Measurements from ENCODE around the gene GALNT2.

Gene GALNT2

DNA sequence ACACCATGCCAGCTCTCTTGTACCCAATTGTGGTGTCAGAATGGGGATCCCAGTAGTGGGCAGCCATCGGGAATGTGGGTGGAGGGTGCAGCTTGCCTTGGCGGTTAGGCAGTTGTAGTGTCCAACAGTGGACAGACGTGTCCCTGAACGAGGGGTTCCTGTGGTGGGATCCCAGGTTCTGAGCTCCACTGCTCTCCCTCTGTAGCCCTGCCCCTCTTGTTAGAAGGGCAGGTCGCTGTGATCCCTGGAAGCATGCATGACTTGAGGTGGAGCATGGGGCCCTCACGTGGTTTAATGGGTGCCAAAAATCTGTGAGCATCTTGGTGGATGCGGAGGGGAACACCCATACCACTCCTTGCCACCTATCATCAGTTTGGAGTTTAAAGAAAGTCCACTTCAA is 4.3 kb downstream of the GALNT2 start:
- DNase-seq (ENCODE audit: low read depth): no peak

DNA sequence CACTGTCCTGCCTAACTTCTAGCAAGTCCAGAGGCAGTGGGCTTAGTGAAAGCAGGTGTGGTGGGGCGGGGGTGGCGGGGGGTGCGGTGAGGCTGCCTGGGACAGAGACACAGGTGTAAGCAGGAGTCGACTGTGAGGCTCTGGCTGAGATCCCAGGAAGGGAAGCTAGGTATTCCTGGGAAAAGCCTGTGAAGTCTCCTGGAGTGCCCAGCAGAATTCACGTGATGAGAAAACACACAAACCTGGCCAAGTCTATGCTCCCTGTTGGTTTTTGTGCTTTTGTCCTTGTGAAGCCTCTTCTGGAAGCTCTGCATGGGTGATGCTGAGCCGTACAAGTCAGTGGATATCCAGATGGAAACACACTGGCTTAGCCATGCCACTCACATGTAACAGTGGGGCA is 5.3 kb downstream of the GALNT2 start:
- DNase-seq (ENCODE audit: low read depth): no peak

DNA sequence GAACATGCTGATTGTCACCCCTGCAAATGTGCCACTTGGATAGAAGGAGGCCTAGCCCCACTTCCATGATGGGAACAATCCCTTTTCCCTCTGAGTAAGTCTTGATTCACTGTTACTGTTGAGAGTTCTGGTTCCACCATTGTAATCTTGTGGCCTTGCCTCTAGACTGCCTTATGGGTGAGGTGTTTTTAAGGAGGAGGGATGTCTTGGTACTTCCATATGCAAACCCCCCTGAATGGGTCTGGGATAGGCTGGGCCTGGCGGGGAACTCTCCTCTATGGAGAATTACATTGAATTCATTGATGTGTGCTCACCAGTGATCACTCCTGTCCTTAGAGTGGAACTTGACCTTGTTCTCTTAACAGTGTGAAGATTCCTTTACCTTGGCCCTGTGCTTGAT is 5.8 kb downstream of the GALNT2 start:
- no peak for DNase-seq (ENCODE audit: low read depth)

DNA sequence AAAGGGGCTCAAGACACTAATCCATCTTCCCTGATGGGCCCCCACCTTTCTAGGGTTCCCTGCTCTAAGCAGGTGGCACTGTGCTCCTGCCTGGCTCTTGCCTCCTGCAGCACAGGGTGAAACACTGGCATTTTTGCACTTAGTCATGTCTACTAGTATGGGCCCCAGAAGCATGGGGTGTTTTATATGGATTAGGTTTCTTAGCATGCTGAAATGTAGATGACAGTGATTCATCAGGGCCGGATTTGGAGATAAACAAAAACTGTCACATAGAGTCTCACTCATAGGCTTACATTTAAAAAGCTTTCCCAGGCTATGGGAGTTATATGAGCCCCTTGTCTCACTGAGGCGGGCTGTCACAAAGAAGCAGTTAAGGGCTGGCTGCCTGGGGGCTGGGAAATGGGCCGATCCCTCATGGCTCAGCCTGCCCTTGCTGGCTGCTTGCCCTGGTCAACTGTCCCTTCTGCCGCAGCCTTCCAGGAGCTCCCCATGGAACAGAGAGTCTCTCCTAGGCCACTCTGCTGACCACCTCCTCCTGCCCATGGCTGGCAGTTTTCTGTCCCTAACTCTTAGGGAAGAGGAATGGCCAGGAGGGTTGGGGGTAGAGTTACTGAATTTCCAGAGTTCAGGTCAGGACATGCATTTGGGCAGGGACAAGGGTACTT is 6.5 kb downstream of the GALNT2 start:
- DNase-seq (ENCODE audit: low read depth): no peak

DNA sequence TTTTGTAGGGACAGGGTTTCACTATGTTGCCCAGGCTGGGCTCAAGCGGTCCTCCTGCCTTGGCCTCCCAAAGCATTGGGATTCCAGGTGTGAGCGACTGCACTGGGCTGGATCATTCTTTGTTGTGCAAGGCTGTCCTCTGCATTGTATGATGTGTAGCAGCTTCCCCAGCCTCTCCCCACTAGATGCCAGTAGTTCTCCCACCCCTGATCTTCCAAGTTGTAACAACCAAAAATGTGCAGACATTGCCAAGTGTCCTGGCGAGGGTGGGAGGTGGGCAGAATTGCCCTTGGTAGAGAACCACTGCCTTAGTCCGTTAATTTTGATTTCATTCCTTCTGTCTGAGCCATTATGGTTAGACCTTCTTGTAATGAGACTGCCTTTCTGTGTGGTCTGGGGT is 7.2 kb downstream of the GALNT2 start:
- DNase-seq (ENCODE audit: low read depth): no peak

DNA sequence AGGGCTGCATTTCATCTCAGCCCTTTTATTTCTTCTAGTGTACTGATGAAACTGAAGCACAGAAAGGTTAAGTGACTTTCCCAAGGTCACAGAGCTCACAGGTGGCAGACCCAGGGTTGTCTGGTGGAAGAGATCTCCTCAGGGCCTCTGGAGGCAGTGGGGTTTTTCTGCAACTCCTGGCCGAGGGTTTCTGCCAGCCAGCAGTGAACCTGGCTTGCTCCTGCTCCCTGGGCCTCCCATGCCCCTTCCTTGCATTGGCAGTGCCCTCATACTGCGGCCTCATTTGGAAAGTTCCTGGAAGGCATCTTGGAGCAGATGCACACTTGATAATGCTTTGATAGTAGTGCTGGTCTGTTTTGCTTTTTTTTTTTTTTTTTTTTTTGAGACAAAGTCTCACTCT is 7.7 kb downstream of the GALNT2 start:
- DNase-seq (ENCODE audit: low read depth): no peak

DNA sequence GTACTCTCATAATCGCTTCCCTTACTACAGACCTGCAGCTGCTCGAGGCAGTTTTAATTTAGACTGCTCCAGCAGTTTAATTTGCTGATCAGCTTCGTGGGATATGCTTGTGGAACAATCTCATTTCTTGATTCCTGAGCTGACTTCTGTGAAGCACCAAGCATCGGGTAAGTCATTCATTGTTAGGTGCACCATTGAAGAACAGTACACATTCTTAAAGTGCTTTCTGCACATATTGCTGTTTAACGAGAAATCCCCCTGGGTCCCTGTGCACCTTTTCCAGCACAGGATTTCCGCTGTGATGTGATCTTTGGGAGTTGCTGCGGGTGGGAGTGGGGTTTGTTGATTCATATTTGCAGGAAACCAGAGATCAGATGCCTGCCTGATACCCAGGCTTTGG is 9.1 kb downstream of the GALNT2 start:
- DNase-seq (ENCODE audit: low read depth): no peak

DNA sequence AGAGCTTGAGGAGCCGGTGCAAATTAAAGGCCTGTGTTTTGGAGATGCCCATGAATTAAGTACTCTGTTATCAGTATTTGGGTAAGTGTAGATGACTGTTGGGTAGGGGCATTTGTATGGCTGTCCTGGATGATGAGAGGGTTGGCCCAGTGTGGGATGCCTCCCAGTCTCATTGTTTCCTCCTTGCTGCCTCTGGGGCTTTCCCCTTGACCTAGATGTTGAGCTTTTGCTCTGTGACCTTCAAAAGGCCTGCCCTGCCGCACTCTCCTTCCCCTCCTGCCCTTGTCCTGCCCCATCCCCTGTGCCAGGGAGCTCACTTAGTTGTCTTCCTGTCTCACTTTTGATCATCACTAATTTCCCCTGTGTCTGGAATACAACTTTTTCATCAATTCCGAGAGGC is 10.0 kb downstream of the GALNT2 start:
- DNase-seq (ENCODE audit: low read depth): no peak

DNA sequence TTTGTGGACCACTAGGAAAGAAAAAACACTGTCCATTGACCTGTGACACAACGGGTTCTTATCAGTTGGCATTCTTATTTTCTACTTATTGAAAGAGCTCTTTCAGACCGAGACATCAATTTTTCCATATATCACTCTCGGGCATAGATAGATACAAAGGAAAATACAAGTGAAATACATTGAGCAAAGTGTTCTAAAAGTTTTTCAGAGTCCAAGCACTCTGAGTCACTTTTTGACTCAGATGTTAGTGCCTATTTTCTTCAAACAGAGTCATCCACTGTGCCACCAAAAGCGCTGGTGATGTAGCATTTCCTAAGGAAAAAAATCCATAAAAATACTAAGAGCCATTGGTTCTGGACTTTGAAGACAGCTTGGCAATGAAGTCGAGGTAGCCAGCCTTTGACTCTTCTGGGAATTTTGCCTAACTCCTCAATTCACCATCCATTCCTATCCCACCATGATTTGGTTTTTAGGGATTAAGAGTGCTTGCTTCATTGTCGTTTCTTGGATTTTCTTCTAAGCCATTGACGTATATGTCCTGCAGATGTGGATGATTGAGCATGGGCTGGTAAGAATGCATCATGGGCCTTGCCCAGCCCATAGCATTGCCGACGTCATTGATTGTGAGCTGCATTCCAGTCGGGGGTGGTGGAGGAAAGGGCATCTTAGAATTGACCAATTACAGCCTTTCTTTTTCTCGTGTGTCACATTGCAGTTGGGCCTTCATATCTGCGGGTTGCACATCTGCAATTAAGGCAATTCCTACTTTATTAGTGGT is 10.6 kb downstream of the GALNT2 start:
- DNase-seq (ENCODE audit: low read depth): no peak

DNA sequence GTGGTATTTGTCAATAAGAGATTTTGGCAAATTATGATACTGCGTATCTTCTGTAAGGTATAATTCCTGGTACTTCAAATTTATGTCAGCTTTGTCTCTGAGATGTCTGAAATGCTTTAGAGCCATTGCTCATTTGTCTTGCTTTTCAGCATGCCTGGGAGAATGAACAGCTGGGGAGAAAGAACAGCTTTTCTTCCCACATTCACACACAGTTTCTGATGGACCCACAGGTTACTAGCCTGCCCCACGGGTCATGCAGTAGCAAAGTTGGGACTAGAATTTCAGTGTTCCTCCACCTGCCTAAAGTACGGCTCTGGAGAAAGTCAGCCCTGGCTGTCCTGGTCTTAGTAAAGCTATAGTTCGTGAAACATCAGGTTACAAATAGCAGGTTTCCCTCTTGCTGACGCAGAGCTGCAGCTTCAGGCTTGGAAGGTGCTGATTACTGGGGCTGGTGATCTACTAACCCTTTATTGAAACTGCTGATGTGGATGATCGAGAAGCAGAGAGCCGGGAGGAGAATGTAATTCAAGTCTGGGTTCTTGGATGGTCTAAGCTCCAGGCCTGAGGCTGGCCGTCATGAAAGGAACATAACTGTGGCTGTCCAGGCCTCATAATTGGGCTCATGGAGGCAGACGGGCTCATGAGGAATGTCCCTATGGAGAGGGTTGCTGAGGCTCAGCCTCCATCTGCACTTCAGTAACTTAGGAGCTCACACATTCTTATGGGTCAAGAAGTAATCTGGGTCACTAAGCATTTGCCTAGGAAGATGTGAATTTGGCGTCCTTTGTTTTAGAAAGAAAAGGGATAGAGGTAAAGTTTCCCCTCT is 12.4 kb downstream of the GALNT2 start:
- DNase-seq (ENCODE audit: low read depth): no peak

DNA sequence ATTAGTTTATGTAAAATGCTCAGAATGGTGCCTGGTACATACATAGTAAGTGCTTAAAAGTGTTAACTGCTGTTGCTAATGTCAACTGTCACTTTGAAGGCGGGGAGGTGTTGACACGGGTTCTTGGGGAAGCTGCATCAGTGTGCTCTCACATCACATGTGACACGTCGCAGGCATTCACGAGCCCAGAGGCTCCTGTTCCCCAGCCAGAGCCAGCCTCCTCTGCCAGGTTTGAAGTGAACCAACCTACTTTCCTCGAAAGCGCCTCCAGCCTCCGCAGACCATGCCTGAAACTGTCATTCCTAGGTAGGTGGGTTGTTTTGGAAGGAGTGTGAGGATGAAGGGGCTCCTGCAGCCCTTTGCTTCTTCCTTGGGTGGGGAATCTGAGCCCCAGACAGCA is 13.8 kb downstream of the GALNT2 start:
- DNase-seq (ENCODE audit: low read depth): no peak

DNA sequence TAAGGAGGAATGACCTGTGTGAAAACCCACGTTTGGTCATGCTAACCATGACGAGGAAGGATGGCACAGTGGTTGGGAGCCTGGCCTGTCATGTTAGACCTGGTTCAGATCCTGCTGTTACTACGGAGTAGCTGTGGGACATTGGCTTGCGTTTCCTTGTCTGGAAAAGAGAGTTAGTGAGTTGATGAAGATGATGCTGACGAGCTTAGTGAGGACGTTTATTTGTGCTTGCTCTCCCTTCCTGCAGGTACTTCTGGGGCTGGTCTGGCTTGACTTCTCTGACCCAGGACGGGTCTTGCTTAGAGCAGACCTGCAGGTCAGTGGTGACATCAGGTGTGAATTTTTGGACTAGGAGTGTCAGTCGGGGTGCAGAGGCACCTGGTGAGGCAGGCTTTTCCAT is 14.7 kb downstream of the GALNT2 start:
- no peak for DNase-seq (ENCODE audit: low read depth)

DNA sequence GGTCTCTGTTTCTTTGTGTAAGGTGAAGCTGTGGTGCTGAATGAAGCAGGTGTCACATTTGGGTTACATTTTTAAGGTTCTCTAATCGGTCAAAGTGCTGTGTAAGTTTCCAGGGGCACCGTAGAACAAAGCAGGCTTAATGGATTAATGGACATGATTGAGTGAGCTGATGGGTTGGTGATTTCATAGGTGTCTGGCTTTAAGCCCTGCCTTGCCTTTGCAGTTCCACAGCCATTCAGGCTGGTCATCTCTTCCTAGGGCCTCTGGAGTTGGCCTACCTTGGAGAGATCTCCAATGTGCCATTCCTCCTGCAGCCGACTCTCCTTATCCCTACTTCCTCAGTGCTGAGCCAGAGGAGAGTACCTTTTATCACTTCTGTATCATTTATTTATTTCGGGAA is 15.2 kb downstream of the GALNT2 start:
- DNase-seq (ENCODE audit: low read depth): no peak

DNA sequence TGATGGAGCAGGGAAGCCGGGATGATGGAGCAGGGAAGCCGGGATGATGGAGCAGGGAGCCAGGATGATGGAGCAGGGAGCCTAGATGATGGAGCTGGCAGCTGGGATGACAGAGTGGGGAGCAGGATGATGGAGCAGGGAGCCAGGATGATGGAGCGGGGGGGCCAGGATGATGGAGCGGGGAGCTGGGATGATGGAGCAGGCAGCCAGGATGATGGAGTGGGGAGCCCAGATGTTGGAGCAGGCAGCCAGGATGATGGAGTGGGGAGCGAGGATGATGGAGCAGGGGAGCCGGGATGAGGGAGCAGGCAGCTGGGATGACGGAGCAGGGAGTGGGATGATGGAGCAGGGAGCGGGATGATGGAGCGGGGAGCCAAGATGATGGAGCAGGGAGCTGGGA is 16.0 kb downstream of the GALNT2 start:
- DNase-seq (ENCODE audit: low read depth): no peak

DNA sequence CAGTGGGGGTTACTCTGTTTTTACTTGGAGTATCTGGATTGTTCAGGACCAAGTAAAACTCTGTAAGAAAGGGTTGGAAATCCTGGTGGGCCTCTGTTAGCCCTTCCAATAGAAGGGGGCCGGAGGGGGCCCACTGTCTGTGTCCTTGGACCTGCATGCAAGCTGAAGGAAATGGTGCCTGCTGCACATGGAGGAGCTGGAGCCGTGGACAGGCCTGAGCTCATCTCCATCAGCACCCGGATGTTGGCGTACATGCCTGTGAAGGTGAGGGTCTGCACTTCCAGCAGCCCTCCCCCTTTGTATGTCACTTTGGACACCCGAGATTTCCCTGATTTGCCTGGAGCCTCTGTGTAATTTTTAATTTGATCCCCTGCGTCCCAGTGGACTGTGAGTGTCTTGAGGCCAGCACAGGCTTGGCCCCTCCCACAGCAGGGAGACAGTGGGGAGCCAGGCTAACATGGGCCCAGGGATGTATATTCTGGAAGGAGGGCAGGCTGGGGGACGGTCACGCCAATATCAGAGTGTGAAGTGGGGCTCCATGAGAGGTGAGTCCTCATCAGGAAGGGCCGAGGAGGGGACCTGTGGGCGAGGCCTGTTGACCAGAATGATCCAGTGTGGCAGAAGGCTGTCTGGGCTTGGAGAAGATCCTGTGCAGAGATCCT is 16.8 kb downstream of the GALNT2 start:
- no peak for DNase-seq (ENCODE audit: low read depth)

DNA sequence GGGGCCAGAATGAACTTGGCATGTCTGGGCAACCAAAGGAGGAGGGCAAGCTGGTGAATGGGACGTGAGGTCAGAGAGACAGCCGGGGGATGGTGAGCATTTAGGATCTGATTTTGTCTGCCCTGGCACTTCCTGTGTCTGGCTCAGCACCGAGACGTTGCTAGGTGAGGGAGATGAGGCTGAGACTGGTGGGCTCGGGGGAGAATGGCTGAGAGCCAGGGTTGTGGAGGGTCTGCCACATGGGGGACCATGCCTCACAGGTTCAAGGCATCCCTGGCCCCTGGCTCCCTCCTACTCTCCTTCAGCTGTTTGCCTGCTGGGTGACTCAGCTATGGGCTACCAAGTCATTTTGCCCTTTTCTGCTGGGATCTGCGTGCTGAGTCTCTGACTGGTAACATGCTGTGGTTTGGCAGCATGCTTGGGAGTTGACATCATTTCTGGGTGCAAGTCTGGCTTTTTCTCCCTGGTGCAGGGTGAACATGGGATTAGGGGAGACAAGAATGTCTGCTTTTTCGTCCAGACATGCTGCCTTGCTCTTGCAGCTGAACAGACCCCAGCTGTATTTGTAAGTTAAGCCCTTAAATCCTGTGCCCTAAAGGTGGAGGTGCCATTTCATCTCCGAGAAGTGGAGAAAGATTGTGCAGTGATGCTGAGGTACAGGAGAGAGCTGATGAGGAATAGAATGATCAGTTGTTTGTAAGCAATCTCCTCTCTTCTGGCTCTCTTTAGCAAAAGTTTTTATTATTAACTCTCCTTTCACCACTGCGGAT is 17.6 kb downstream of the GALNT2 start:
- DNase-seq (ENCODE audit: low read depth): no peak

DNA sequence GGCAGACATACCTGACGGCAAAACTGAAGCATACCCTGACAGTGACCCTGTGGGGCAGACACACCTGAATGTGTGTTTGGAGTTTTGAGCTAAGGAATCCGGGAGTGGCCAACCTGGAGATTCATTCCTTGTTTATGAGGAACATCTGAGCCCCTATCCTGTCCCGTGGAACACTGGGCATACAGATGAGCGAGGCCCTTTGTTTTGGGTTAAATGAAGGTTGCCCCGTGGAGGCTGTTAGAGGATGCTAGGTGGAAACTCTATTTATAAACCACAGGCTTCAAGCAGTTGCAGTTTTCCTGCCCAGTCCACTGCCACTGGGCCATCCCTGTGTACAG is 18.1 kb downstream of the GALNT2 start:
- DNase-seq (ENCODE audit: low read depth): no peak

DNA sequence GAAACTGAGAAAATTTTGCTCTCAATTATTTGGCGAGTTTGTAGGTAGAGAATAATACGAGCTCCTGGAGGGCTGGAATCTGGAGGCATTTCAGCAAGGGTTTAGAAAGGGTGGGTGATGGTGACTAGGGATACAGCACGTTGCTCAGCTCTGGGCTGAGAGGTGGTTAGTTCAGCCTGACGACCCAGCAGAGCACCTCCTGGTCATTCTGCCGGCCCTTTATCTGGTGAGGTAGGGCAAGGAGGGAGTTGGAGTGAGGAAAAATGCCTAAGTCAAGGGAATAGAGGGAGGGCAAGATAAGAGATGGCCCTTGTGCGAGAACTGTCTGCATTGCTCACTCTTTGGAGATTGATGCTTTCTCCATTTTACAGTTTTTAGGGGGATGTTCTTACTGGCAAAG is 19.1 kb downstream of the GALNT2 start:
- no peak for DNase-seq (ENCODE audit: low read depth)

DNA sequence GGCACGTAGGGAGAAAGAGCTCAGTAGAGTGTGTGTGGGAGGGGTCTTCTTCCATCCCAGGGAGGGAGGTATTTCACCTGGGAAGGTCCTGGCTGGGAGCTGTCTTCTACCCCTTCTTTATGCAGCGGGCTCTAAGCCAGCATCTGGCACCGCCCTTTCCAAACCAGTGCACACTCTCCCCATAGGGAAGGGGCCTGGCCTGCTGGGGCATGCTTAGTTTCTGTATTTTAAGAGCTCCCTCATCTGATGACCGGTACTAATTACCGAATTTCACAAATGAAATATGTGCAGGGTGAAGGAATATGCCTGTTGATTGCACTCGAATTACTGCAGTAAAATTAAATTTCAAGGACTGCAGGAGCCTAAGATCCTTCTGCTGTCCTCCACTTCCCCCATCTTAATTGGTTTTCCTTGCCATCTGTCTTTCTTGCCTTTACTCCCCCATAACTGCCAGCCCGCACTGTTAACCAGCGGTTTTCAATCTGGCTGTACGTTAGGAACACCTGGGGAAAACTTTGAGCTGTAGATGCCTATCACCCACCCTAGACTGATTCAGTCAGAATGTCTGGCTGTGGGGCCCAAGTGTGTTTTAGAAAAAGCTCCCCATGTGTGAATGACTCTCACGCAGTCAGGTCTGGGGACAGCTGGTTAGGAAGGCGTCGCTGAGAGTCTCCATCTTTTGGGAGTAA is 20.1 kb downstream of the GALNT2 start:
- DNase-seq (ENCODE audit: low read depth): no peak

DNA sequence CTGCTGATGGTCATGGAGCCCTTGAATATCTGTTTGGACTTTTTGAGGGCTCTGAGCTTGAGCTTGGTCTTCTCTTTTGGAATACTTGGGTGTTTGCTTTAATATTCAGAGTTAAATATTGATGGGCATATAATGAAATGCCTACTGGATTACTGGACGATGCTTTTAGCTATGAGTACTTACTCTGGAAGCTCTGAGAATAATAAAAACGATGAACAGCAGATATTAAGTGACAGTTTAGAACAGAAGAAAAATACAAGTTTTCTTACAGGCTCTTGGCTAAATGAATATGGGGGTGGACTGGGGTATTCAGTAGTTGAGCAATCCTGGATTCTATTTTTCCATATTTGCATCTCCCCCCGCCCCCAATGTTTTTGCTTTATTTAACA is 20.7 kb downstream of the GALNT2 start:
- no peak for DNase-seq (ENCODE audit: low read depth)

DNA sequence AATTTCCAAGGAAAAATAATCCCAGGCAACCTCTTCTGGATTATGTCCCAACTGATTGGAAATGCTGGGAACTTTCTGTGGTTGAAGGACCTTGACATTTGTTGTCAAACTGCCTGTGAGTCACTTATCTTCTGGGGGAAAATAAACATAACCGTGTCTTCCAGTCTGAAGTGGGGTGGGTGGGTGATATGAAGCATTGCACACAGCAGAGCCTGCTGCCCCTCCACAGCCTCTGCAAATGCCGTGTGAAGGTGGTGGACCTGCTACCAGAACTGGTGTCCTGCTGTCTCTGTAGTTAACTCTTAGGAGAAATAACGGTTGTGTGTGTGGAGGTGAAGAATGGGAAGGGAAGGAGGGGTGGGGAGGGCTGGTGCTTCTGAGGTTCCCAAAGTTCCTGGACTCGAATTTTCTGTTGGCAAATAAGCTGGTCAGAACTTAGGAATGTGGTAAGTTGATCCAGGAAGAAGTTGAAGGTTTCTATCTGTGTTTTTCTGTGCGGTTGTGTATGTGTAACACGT is 23.2 kb downstream of the GALNT2 start:
- no peak for DNase-seq (ENCODE audit: low read depth)

Data from T follicular helper cell (primary cell).